ENCODE measurements around the gene JAKMIP1.
"Not testable (repeated sequence)": the region's sequence is repeated elsewhere in the genome, so short reads cannot be mapped to it uniquely, and the experiment has no call there.

JAKMIP1 gene

DNA sequence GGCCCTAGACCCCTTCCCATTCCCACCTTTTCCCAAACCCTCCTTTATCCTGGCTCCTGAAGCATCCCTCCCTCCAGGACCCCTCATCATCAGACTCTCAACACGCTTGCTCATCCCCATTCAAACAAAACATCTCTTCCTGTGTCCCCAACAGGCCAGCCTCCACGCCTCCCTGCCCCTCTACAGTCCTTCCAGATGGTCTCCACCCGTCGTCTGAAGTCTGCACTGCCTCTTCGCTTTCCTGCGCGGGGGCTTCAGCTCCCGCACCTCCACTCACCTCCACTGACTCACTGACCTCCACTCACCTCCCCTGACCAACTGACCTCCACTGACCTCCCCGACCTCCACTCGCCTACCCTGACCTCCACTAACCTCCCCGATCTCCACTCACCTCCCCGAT is 39.8 kb downstream of the JAKMIP1 start:
- intact Hi-C loops (cut with DNase I): no loop called here
- DNase-seq: no peak

DNA sequence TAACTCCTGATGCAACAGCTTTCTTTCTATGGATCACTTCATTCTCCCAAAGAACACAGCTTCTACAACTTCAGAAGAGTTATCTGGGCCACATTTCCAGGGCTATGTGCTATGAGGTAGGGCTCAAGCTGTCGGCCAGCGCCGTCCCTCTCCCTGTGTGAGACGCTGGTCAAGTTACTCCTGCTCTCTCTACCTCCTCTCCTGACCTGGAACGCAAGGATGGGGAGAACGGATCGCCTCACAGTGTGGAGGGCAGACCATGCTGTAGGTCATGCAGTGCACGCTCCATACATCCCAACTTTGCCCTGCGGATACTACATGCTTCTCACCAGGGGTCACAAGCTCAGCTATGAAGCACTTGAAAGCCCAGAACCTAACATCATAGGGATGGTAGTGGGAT is 42.4 kb downstream of the JAKMIP1 start:
- intact Hi-C loops (cut with DNase I): no loop called here
- no peak for DNase-seq

DNA sequence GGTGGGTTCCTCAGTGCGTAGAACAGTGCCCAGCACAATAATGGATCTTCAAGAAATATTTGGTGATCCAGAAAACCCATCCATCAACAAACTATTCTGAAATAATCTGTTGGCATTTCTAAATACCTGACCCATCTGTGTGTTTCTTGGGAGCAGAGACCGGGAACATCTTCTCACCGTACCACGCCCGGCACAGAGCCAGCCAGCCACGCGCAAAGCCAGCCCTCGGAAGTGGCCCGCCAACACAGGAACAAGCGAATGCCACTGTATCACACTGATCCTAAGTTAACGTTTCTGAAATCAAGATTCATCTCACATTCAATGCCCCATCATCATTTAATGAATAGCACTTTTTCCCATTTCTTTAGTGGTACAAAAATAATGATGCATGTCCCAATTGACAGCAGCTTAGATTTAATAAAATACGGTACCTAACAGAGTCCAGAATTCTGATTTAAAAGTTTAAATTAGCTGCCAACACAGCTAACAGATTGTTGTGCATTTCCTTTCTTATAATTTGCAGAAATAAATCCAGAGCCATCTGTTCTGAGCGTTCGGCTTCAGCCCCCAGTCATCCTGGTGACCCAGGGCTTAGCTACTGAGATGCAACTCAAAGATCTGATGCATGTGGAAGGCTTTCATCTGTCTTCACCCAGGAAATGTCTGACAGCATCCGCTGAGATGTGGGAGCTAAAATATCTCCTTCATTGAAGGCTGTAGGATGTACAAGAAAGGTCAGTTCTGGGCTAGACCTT is 44.2 kb downstream of the JAKMIP1 start:
- intact Hi-C loops (cut with DNase I): no loop called here
- DNase-seq: no peak

DNA sequence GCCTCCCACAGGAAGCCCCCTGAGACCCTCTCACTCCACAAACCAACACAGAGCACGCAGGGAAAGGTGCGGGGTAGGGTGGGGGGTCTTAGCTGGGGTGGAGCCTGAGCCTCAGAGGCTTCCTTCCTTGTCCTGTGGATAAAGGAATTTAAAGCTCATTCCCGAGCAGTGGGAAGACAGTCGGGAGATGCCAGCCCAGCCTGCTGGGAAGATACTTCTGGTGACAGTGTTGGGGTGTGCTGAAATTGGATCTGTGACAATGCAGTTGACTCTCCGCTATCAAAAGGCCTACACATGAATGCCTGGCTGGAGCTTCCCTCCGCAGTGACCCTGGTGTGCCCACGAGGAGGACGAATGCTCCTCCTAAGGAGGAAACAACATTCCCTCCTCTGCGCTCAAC is 45.5 kb downstream of the JAKMIP1 start:
- peak in 1 of 42 donors; percentile 20 for DNase-seq
- intact Hi-C loops (cut with DNase I): no loop called here

DNA sequence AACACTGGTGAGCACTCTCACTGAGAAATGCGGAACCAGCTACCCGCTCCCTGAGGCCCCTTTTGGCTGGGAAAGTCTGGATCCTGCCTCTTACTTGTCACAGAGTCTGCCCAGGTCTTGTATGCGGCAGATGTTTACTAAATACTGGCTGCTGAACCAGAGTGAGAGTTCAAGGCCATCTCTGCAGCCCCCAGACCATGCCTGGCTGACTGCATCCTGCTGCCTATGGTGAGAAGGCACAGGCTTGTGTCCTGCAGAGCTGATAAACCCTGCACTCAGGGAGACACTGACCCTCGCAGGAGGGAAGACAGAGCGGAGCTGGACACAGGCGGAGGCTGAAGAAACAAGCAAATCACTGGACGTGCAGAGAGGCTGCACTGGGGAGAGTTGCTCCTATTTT is 46.5 kb downstream of the JAKMIP1 start:
- intact Hi-C loops (cut with DNase I): no loop called here
- DNase-seq: no peak

DNA sequence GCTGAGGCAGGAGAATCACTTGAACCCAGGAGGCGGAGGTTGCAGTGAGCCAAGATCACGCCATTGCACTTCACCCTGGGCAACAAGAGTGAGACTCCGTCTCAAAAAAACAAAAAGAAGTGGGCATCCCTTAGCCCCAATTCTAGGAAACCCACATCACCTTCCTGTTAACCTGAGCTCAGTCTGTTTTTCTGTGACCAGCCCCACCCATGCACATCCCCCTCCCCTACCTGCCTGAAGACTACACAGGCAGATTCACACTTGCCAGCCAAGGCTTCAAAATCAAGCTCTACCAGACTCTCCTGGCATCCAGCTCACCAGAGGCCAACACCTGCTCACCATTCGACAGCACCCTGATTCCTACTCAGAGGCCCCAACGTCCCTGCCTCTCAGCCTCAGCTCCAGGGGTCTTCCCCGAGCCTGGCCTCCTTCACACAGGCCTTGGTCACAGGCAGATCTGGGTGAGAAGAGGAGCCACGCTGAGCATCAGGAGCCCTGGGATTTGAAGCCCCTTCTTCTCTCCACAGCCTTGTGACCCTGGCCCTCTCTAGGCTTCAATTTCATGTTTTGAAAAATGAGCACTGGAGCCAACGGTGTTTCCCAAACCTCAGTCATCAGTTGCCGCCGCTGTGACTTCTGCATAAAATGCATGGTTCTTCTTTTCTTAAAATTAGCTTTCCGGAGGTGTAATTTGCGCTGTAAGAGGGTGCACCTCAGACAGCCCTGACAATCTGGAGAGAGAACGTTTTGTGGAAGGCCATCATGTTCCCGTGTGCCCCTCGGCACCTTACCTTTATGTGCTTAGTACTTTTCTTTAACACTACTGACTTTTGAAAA is 47.3 kb downstream of the JAKMIP1 start:
- peak in 9 of 42 donors; percentile 16 to 52 (median 39) for DNase-seq
- intact Hi-C loops (cut with DNase I): no loop called here

DNA sequence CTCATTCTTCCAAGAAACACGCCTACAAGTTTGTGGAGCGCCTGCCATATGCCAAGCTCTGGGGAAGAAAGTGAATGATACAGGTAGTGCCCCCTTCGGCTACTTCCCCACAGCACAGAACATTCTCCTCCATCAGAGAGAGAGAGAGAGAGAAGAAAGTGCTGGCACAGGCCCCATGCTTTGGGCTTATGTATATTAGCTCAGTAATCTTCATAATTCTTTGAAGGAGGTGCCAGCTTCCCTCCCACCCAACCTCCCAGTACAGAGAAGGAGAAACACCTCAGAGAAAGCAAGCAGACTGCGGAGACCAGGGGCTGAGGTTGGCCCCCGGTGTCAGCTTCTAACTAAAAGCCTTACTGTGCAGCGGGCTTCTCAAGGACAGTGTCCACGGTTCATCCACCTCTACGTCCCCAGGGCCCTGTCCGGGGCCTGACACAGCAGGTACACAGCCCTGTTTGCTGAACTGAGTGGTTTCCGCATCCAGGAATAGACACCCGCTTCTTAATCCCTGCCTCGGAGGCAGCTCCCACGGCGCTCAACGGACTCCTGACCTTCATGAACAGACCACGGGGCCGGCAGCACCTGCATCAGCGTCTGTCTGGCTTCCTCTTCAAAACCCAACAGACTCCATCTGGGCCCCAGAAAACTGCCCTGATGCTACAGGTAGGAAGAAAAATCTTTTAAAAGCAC is 50.2 kb downstream of the JAKMIP1 start:
- intact Hi-C loops (cut with DNase I): no loop called here
- DNase-seq: peak in 27 of 42 donors; percentile 9 to 82 (median 38)

DNA sequence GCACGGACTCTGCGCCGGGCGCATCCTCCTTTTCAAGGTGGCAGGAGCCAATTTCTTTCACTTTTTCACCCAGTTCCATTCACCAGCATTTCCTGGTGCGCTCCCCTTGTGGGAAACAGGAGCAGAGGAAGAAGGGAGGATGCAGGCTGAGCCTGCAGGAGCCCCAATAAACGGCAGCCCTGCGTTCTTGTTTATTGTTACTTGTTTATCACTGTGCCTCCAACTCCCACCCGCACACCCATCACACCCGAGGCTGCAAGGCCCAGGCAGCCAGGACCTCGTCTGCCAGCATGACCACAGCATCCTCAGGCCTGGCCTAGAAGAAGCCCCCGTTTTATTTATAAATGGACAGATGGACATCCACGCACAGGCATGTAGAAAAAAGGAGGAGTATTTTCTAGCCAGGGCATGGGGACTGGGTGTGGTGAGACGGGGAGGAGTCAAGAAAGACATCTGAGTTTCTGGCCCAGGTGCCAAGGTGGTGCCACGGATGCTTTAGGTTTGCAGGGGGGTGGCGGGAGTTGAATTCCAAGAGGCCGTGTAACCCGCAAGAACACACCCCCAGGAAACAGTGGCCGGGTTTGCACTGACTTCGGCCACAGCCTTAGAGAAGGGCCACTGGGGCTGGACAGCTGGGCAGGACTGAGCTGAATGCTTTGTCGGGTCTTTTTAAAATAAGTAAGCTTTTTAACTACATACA is 51.7 kb downstream of the JAKMIP1 start:
- intact Hi-C loops (cut with DNase I): no loop called here
- no peak for DNase-seq

DNA sequence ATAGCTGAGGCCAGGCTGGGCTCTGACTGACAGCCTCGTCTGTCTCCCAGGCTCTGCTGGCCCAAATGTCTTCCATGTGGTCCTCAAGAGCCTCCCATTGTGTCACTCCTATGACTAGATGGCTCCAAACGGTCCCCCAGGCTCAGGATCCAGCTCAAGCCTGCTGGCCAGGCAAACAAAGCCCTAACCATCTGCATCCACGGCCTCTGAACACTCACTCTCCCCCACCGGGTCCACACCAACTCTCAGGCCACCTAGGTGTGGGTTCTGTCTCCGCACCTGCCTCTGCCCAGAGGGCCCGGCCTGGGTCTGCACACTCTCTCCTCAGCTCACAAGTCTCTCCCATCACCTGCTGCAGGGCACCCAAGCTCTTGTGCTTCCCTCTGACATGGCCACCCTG is 52.9 kb downstream of the JAKMIP1 start:
- no peak for DNase-seq
- intact Hi-C loops (cut with DNase I): no loop called here

DNA sequence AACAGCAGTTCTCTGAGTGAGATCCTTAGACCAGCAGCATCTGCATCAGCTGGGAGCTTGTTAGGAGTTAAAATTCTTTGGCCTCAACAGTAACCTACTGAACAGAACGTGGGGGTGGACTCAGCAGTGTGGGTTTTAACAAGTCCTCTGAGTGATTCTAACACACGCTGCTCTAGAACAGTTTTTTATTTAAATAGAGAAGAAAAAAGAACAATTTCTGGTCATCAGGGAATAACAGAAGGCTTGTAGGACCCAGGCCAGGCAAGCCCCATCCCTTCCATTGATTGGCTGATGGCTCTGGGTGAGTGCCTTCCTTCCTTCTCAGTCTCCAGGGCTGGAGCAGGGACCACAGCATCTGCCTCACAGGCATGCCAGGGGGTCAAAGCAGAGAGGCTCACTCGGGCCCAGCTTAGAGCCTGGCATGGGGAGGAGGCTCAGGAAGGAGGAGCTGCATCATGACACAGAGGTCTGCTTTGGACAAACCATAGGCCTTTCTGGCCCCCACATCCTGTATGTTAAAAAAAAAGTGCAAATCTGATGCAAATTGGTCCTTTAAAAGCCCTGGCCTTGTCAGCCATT is 56.7 kb downstream of the JAKMIP1 start:
- peak in 15 of 42 donors; percentile 18 to 78 (median 47) for DNase-seq
- intact Hi-C loops (cut with DNase I): no loop called here

DNA sequence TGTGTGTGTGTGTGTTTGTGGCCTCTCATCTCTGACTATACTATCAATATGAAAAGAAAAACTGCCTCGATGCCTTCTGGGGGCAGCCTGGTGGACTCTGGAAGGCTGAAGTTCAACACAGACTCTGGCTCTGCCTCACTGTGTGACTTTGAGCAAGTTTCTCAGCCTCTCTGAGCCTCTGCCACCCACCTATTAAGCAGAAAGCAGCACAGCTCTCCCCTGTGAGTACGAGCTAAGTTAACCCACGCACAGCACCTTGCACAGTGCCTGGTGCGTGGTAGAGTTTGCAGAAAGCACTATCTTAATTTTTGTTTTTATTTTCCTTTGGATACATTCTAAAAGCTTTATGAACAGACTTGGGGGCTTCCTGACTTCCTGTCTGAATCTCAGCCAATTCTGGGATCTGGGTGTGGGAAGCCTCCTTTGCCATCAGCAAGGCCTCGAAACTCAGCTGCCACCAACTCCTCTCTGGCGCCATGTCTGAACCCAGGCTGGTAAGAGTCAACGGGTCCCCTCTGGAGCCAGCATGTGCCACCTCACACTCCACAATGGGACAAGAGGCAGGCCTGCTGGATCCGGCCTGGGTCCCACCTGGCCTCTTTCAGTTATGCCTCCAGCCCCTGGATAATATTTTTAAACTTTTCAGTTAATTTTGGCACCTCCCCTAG is 57.3 kb downstream of the JAKMIP1 start:
- intact Hi-C loops (cut with DNase I): no loop called here
- DNase-seq: peak in 32 of 42 donors; percentile 21 to 89 (median 58)

DNA sequence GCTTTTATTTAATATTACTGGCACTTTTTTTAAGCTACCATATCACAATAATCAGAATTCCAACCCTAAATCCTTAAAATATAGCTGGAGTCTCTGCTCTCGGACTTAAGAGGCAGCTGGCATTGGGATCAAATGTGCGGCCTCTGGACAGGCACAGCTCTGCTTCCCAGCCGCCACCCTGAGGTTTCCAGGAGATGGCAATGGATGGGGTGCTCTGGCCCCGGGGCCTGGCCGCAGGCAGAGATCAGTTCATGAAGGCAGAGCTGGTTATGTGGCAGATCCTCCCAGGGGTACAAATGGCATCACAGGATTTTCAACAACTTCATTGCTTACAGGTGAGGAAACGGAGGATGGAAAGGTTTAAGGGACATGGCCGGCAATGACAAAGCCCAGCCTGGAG is 57.8 kb downstream of the JAKMIP1 start:
- no peak for DNase-seq
- intact Hi-C loops (cut with DNase I): no loop called here

DNA sequence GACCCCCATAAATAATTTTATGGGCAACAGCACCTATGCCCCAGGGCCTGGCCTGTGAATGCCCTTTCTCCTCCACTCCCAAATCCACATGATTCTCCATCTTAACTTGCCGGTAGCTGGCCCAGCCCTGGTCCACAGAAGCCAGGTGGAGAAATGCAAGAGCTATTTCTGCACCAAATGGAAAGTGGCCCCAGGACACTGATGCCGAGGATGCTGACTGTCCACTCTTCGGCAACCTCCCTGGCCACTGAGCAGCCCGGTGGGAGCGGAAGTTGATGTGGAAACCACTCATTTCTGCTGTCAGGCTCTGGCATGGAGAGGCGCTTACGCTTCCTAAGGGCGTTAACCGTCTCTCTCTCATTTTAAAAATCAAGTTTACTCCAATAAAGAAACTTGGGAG is 58.8 kb downstream of the JAKMIP1 start:
- intact Hi-C loops (cut with DNase I): no loop called here
- DNase-seq: no peak

DNA sequence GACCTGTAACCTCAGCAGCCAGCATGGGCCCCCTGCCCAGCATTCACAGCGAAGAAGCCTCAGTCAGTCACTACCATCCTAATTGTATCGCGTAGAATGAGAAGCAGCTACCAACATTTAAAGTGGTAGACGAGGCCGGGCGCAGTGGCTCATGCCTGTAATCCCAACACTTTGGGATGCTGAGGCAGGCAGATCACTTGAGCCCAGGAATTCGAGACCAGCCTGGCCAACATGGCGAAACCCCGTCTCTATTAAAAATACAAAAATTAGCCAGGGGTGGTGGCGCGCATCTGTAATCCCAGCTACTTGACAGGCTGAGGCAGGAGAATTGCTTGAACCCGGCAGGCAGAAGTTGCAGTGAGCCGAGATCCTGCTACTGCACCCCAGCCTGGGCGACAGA is 59.3 kb downstream of the JAKMIP1 start:
- DNase-seq; intact Hi-C loops (cut with DNase I): not testable (repeated sequence)

DNA sequence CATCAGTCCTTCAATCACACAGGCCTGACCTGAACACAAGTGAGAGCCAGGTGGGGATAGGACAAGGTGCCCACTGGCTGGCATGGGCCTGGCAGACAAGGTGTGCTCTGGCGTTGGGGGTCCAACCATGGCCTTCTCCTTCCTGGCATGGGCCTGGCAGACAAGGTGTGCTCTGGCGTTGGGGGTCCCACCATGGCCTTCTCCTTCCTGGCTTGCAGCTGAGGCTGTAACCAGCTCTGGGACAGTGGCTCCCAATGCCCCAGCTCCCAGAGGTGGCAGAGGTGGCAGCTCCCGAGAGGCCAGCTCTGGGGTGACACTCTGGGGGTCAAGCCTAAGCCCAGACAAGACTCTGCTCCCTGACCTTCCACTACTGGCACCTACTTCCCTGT is 62.6 kb downstream of the JAKMIP1 start:
- intact Hi-C loops (cut with DNase I): no loop called here

DNA sequence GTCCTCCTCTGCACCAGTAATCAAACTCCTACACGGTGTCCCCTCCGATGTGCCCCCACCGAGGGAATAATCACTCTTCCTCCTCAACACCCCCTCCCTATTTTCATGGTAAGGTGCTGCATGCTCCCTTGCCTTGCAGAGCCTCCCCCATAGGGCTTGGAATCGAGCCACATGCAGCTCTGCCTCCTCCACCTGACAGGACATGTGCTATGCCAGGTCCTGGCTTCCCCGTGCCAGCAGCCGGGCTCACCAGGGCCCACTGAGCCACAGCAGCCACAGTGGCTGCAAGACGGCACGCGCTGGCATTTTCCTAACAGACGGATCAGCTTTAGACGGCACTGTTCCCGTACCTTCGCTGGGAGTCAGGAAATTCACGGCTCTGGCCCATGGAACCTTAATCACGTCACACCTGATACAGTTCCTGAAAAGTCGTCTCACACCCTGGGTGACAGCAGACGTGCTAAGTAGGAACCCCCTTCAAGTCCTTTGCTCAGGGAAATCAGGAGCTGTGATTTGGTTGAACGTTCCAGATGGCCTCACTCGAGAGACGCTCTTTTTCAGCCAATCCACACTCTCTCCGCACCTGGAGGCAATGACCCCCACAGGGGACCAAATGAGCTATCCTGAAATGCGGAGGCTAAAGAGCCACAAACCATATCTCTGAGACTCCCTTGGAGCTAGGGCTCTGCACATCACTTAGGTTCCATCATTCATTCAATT is 63.2 kb downstream of the JAKMIP1 start:
- DNase-seq: peak in 7 of 42 donors; percentile 24 to 63 (median 41)
- intact Hi-C loops (cut with DNase I): no loop called here

More for the DNA sequence above, 62.6 kb downstream of the JAKMIP1 start:
- no peak for DNase-seq

DNA sequence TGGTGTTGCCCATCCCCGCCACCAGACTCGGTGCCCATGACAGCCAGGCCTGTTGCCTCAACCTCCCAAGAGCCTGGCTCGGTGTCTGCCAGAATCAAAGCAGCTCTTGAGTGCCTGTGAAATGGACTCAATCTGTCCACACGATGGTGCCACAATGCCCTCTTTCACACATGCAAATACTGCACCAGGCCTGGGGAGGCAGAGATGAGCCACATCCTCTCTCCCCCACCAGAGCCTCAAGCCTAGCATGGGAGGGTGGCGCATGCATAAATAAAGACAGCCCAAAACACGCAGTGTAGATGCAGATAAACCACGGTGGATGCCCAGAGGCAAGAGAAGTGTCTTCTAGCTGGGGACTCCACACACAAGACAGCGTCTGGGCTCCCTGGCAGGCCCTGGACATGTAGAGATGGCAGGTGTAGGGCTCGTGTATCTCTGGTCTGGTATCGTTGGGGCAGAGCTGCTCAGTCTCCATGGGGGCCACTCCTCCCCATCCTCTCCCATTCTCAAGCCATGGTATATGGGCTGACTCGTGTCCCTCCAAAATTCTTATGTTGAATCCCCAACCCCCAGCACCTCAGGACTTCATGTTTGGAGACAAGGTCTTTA is 65.6 kb downstream of the JAKMIP1 start:
- intact Hi-C loops (cut with DNase I): no loop called here
- peak in 5 of 42 donors; percentile 32 to 71 (median 40) for DNase-seq
